GM21515 (cell line): ENCODE measurements around the gene GANC.
"Not testable (repeated sequence)": the region's sequence is repeated elsewhere in the genome, so short reads cannot be mapped to it uniquely, and the experiment has no call there.

ENCODE experiments used
- ATAC-seq: cut with Tn5 transposase; IDR thresholded peaks from one replicate; pipeline ENCODE4 v1.9.1; 2021; ENCODE audit not compliant: unreplicated experiment

Gene GANC

GRCh38 chr15:42283671-42284070 lies 10.7 kb downstream of the GANC start:
- no peak for ATAC-seq

DNA sequence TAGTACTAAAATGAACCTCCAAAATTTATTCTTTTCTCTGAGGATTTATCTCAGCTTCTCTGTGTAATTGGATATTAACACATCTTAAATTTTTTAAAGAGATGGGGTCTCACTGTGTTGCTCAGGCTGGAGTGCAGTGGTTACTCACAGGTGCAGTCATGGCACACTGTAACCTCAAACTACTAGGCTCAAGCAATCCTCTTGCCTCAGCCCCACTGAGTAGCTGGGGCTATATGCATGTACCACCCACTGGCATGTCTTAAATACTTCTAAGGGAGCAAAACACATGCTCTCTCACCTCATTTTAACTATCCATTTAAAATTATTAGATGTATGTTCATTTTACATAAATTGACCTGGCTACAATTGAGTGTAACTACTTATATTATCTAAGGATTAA lies 11.6 kb downstream of the GANC start:
- ATAC-seq, result no peak

DNA sequence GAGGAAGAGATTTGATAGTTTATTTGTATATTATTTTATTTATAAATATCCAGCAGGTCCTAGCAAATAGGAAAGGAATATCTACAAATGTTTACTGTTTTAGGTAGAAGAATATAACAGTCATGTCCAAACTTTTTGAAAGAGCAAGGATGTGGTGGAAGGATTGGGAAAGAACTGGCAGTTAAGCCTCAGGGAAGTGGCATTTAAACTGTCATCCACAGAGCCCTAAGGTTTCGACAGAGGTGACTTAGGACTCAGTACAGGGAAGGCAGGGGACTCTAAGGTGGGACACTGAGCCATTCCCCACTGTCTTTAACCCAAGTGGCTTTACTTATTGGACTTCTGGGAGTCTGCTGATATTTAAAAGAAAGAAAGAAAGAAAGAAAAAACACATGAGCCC lies 12.0 kb downstream of the GANC start:
- no peak for ATAC-seq

- no peak for ATAC-seq
Observed at GRCh38 chr15:42286445-42287029, 13.5 kb downstream of the GANC start.

GRCh38 chr15:42287931-42288330 lies 14.9 kb downstream of the GANC start:
- no peak for ATAC-seq

DNA sequence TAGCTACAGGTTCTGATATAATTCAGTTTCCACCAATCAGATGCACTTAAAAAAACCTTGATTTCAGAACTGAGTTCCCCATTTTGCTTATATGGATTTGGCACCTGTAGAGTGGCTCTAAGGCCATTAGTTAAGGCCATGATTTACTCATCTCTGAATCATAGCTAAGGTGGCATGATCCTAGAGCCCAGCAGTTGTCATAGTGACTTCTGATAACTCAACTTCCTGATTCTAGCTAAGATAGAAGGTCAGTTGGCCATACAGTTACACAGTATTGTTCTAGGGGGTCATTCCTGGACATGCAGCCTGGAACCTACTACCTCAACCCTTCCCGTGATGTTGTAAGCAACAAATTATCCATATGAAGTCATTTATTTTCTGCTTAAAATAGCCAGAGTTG lies 16.2 kb downstream of the GANC start:
- no peak for ATAC-seq

DNA sequence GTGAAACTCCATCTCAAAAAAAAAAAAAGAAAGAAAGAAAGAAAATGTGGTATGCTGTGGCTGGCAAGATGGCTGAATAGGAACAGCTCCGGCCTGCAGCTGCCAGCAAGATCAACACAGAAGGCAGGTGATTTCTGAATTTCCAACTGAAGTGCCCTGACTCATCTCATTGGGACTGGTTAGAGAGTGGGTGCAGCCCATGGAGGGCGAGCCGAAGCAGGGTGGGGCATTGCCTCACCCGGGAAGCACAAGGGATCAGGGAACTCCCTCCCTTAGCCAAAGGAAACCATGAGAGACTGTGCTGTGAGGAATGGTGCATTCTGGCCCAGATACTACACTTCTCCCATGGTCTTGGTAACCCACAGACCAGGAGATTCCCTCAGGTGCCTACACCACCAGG lies 28.0 kb downstream of the GANC start:
- not testable (repeated sequence) for ATAC-seq

GRCh38 chr15:42306681-42307080 lies 33.7 kb downstream of the GANC start:
- ATAC-seq, result no peak

- ATAC-seq, result no peak
Observed at GRCh38 chr15:42313463-42313862, 40.5 kb downstream of the GANC start.

DNA sequence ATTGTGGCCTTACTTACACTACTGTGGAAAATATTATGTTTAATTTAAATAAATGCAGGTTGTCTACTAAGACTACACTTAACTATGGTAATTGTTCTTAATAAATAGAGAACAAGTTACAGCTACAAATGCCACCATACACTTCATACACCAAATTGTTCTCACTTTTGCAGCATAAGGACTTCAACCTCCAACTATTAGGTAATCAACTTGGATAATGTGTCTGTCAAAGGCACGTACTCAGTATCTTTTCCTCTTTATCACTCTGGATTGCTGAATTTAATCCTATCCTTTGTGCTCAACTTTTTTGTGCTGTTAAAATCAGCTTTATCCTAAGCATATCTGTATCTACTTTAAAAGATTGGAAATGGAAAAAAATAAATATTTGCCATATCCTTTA lies 41.8 kb downstream of the GANC start:
- ATAC-seq, result no peak

- ATAC-seq, result no peak
Observed at GRCh38 chr15:42315521-42315920, 42.5 kb downstream of the GANC start.

GRCh38 chr15:42316282-42316805 lies 43.3 kb downstream of the GANC start:
- ATAC-seq, result not testable (repeated sequence)

DNA sequence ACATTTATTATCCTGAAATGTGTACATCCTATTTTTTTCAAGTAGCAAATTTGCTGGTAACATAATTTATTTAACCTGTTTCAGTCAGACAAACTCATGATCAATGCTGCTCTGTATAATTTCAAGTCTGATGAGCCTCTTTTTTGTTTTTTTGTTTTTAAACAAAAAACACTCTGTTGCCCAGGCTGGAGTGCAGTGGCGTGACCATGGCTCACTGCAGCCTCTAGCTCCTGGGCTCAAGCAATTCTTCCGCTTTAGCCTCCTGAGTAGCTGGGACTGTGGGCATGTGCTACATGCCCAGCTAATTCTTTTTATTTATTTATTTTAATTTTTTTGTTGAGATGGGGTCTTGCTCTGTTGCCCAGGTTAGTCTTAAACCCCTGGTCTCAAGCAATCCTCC lies 46.2 kb downstream of the GANC start:
- ATAC-seq, result no peak

DNA sequence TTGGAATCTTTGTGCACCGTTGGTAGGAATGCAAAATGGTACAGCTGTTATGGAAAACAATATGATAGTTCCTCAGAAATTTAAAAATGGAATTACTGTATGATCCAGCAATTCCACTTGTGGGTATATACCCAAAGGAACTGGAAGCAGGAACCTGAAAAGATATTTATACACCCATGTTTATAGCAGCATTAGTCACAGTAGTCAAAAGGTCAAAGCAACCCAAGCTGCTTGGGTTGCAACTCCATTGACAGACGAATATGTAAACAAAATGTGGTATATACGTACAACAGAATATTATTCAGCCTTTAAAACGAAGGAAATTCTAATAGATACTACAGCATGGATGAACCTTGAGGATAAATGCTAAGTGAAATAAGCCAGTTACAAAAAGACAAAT lies 51.3 kb downstream of the GANC start:
- no peak for ATAC-seq

DNA sequence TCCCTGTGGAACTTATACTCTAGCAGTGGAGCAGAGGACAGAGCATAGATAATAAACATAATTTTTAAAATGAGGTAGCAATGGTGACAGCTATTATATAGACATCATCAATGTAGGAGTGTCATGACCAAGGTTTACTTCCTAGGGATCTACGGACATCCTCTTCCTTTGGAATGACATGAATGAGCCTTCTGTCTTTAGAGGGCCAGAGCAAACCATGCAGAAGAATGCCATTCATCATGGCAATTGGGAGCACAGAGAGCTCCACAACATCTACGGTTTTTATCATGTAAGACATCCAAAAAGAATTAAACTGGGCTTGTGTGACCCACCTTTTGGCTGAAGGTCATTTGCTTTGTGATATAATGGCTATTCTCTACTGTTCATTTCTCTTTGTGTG lies 56.2 kb downstream of the GANC start:
- no peak for ATAC-seq

GRCh38 chr15:42329992-42330391 lies 57.0 kb downstream of the GANC start:
- no peak for ATAC-seq

DNA sequence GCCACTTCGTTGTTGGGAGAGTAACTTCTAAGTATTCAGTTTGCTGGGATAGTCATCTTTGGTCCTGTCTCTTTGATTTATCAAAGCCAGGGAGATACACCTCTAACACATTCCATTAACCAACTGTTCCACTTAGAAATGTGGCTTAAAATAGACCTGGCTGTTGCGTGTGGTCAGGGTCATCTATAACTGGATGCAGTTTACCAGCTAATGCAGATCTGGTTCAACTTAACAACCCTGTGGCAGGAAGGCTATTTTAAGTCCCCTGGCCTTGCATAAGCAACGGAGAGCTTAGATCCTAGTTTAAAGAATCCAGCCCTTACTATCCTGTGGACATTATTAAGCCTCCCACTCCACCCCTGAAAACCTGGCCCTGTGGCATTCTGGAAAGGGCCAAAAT lies 58.2 kb downstream of the GANC start:
- no peak for ATAC-seq

DNA sequence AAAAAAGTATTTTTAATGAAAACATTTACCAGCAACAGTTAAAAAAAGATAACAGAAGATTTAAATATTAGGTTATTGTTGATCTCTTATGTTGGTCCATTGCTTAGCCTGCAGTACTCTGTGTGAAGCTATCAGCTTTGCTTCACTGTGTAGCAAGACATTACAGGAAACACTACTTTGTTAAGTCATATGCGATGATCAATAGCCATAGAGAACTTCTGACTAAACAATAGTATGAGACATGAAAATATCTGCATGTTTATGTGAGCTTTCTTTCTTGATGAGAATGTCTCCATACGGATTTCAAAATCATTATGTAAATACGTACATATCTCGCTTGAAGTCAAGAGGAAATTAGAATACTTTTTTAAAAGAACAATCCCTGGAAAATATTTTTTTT lies 59.3 kb downstream of the GANC start:
- ATAC-seq, result no peak

GRCh38 chr15:42335074-42335473 lies 62.1 kb downstream of the GANC start:
- no peak for ATAC-seq

- not testable (repeated sequence) for ATAC-seq
Observed at GRCh38 chr15:42336650-42337049, 63.6 kb downstream of the GANC start.

DNA sequence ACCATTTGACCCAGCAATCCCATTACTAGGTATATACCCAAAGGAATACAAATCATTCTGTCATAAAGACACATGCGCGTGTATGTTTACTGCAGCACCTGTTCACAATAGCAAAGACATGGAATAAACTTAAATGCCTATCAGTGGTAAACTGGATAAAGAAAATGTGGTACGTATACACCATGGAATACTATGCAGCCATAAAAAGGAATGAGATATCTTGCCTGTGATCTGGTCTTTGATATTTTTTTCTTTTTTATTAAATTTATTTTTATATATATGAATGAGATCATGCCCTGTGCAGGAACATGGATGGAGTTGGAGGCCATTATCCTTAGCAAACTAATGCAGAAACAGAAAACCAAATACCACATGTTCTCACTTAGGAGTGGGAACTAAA lies 64.1 kb downstream of the GANC start:
- not testable (repeated sequence) for ATAC-seq

- no peak for ATAC-seq
Observed at GRCh38 chr15:42338500-42338899, 65.5 kb downstream of the GANC start.

DNA sequence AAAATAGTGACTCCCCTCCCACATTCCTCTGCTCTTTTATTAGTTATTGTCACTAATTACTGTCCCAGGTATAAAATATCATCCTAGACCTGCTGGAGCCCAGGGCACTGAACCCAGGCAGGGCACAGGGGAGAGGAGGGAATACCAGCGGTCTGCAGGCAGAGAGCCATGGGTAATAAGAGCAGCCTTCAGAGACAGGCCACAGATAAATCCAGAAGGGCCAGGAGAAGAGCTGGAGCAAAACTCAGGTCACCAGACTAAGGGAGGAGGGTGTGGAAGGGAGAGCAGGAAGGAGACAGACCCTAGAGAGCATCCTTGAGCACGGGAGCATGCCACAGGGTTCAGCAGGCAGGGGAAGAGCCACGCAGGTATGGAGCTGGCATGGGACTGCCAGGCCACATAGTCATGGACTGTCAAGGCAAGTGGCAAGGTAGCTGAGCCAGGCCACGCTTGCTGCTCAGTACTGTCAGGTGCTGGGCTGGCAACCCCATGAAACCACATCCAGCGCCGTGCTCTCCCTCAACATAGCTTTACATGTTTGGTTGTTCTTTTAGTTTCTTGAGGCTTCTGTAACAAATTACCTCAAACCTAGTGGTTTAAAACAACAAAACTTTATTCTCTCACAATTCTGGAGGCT lies 70.7 kb downstream of the GANC start:
- no peak for ATAC-seq
